PC-3 (cell line): Measurements from ENCODE around the gene RAX2. TPM values are rescaled to one million over a fixed set of nuclear protein-coding genes. Genes with fewer than 3 reads are reported as not detected.
A peak's percentile ranks its signal among the peaks of the same experiment; 100 is the strongest.

Experiments used
- ATAC-seq: fragments of 200-7000 bp; cut with Tn5 transposase; 2 replicates; pipeline ENCODE4 v1.9.1; 2020; ENCODE audit warnings: mild to moderate bottlenecking, moderate library complexity
- BruUV-seq: library from RNA; stranded (reverse); fragments of 400-500 nt; replicated peaks from 2 replicates; lab custom pipeline; 2021; lab: Mats Ljungman, UMichigan
- CTCF ChIA-PET: fragments of 300-600 bp; sonication (Branson Sonifier 250); formaldehyde crosslinking; loops from one replicate; lab custom pipeline; 2022; ENCODE audit warnings: antibody characterized with exemption; lab: Charles Lee
- POLR2A ChIA-PET: fragments of 300-600 bp; sonication (Branson Sonifier 250); formaldehyde crosslinking; loops from one replicate; lab custom pipeline; 2022; ENCODE audit warnings: antibody characterized with exemption; ENCODE audit not compliant: unreplicated experiment; lab: Charles Lee
- DNase-seq: peaks from one replicate; pipeline ENCODE4 v3.0.0-alpha.2; 2015
- H2AFZ ChIP-seq: fragments of 300-600 bp; sonication (generic); 2 replicates; pipeline ENCODE4 v1.6.0; 2016; ENCODE audit warnings: antibody characterized with exemption, low read length
- H3F3A ChIP-seq: fragments of 300-600 bp; sonication (generic); one replicate; pipeline ENCODE4 v1.6.0; 2017; ENCODE audit warnings: antibody characterized with exemption, low read length, control low read depth, mild to moderate bottlenecking; ENCODE audit not compliant: unreplicated experiment
- H3K27ac ChIP-seq: fragments of 300-600 bp; sonication (generic); 2 replicates; pipeline ENCODE4 v1.5.1; 2016; ENCODE audit warnings: mild to moderate bottlenecking, low read length
- H3K27me3 ChIP-seq: fragments of 300-600 bp; sonication (generic); 2 replicates; pipeline ENCODE4 v1.6.1; 2016; ENCODE audit warnings: low read length, mixed read lengths
- H3K36me3 ChIP-seq: fragments of 300-600 bp; sonication (generic); 2 replicates; pipeline ENCODE4 v1.6.1; 2016; ENCODE audit warnings: low read depth, mixed run types, low read length, mixed read lengths
- H3K4me1 ChIP-seq: fragments of 300-600 bp; sonication (generic); 2 replicates; pipeline ENCODE4 v1.5.1; 2016; ENCODE audit warnings: low read length; ENCODE audit not compliant: insufficient read depth
- H3K4me2 ChIP-seq: fragments of 300-600 bp; sonication (generic); 2 replicates; pipeline ENCODE4 v1.6.0; 2016; ENCODE audit warnings: low read length
- H3K4me3 ChIP-seq: fragments of 300-600 bp; sonication (generic); 2 replicates; pipeline ENCODE4 v1.5.1; 2016; ENCODE audit warnings: mild to moderate bottlenecking, low read length, mixed read lengths
- H3K79me2 ChIP-seq: fragments of 300-600 bp; sonication (generic); 2 replicates; pipeline ENCODE4 v1.6.1; 2017; ENCODE audit warnings: low read length, mixed read lengths
- H3K9ac ChIP-seq: fragments of 300-600 bp; sonication (generic); 2 replicates; pipeline ENCODE4 v1.6.0; 2016; ENCODE audit warnings: mild to moderate bottlenecking, low read length
- H3K9me2 ChIP-seq: fragments of 300-600 bp; sonication (generic); replicated peaks from 2 replicates; pipeline ENCODE4 v1.6.1; 2016; ENCODE audit warnings: mixed run types, low read length, mixed read lengths
- H3K9me3 ChIP-seq: fragments of 300-600 bp; sonication (generic); 2 replicates; pipeline ENCODE4 v1.6.1; 2016; ENCODE audit warnings: low read length, mixed read lengths
- H4K20me1 ChIP-seq: fragments of 300-600 bp; sonication (generic); 2 replicates; pipeline ENCODE4 v1.6.1; 2016; ENCODE audit warnings: low read length, mixed read lengths
- EZH2 ChIP-seq: fragments of 300-600 bp; sonication (generic); IDR thresholded peaks from one replicate; pipeline ENCODE4 v1.6.1; 2017; ENCODE audit warnings: antibody characterized with exemption, mild to moderate bottlenecking, low read length; ENCODE audit not compliant: unreplicated experiment
- EZH2phosphoT487 ChIP-seq: fragments of 300-600 bp; sonication (generic); IDR thresholded peaks from 2 replicates; pipeline ENCODE4 v1.6.1; 2018; ENCODE audit warnings: mild to moderate bottlenecking, antibody characterized with exemption, low read length, borderline replicate concordance
- intact Hi-C: fragments of 100-400 bp; cut with micrococcal nuclease; formaldehyde crosslinking; loops from 2 replicates; pipeline ENCODE4 v1.9.0; 2023
- total RNA-seq: library from RNA; depleted of rRNA; stranded (reverse); fragments of >200 nt; gene quantifications from 2 replicates; pipeline ENCODE4 v1.2.3, GENCODE V29; 2014
- TF ChIP-seq, protein P1 (sequence below): fragments of 300-600 bp; sonication (generic); conservative IDR thresholded peaks from 2 replicates; pipeline ENCODE4 v1.5.1; 2017; ENCODE audit warnings: antibody characterized with exemption, low read depth, mild to moderate bottlenecking, low read length

Gene RAX2
- total RNA-seq, 1 experiment from 2014 or later, result not detected

DNA sequence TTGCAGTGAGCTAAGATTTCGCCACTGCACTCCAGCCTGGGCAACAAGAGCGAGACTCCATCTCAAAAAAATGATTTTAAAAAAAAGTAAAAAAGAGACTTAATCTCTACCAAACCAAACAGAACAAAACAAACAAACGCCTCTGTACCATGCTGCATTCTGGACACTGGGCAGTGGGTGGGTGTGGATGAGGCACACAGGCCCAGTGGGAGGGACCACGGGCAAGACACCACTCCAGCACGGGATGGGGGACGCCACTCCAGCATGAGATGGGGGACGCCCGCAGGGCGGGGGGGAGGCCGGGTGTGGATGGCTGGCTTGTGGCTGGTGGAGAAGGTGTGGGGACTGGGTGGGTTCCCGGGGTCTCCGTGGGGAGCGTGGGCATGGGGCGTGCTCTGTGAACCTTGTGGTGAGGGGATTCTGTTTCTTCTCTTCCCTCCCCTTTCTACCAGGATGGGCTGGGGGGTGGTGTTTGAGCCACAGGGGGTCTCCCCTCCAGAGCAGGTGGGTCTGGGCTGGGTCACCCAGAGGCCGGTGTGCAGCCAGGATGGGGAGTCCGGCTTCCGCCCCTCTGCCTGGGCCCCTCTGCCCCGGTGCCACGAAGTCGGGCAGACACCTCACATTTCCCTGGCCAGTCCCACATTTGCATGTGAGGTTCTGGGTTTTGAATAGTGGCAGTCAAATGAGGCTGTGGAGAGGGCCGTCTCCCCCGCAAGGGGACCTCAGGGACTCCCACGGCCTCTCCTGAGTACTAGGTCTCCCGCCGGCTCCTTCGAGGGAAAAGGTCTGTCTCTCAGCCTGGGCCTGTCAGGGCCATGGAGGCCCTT is 38.1 kb upstream of the RAX2 start:
- no peak overlapping the region for H3K4me2 ChIP-seq
- intact Hi-C loops, result no loop called here
- H3K9ac ChIP-seq, result no peak overlapping the region
- H4K20me1 ChIP-seq, result no peaks in the 10 kb centered on the region
- TF ChIP-seq EZH2phosphoT487, result no peak
- TF ChIP-seq, protein P1, sequence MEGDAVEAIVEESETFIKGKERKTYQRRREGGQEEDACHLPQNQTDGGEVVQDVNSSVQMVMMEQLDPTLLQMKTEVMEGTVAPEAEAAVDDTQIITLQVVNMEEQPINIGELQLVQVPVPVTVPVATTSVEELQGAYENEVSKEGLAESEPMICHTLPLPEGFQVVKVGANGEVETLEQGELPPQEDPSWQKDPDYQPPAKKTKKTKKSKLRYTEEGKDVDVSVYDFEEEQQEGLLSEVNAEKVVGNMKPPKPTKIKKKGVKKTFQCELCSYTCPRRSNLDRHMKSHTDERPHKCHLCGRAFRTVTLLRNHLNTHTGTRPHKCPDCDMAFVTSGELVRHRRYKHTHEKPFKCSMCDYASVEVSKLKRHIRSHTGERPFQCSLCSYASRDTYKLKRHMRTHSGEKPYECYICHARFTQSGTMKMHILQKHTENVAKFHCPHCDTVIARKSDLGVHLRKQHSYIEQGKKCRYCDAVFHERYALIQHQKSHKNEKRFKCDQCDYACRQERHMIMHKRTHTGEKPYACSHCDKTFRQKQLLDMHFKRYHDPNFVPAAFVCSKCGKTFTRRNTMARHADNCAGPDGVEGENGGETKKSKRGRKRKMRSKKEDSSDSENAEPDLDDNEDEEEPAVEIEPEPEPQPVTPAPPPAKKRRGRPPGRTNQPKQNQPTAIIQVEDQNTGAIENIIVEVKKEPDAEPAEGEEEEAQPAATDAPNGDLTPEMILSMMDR, result no peak
- TF ChIP-seq EZH2, result no peak
- no peak overlapping the region for H3K4me3 ChIP-seq
- no peaks in the 10 kb centered on the region for H3K9me2 ChIP-seq
- CTCF ChIA-PET, result no interaction called here
- no peaks in the 10 kb centered on the region for H3K27me3 ChIP-seq
- no TSS peak for BruUV-seq
- ATAC-seq (no peak), DNase-seq (no peak)
- no peaks in the 10 kb centered on the region for H3K9me3 ChIP-seq
- no peaks in the 10 kb centered on the region for H3F3A ChIP-seq
- H3K27ac ChIP-seq, result no peak overlapping the region
- no peaks in the 10 kb centered on the region for H3K4me1 ChIP-seq
- no peaks in the 10 kb centered on the region for H3K79me2 ChIP-seq
- POLR2A ChIA-PET, result no interaction called here
- no peaks in the 10 kb centered on the region for H3K36me3 ChIP-seq
- no peak overlapping the region for H2AFZ ChIP-seq

DNA sequence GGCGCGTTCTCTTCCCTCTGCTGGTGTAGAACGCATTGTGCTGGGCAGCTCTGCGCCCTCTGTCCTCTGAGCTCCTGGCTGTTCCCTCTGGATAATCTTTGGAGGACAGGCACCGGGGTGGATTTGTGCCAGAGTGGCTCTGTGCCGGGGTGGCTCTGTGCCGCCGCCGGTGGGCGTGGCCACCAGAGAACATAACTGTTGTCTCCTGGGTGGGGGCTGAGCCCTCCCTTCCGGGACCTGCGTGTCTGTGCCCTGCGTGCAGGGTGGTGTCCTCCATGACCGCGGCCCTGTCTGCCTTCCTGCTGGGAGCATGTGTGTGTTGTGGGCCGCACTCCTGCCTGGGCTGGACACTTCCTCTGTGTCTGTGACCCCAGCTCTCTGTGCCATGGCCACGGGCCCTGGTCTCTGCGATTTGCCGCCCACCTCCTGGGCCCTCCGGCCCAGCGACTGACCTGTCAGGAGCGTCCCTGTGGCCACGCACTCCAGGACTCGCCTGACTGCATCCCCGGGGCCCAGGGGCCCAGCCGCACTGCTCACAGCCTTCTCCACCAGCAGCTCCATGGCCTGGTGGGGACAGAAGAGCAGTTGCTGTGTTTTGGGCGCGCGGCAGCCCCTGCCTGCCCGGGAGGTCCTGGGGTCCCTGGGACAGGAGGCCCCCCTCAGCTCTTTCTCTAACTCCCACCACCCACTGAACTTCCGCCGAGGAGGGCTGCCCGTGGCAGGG is 36.6 kb upstream of the RAX2 start:
- BruUV-seq, result no TSS peak
- no peaks in the 10 kb centered on the region for H4K20me1 ChIP-seq
- H3K27ac ChIP-seq, result no peak overlapping the region
- POLR2A ChIA-PET, result no interaction called here
- no peak overlapping the region for H3K9ac ChIP-seq
- no peak overlapping the region for H2AFZ ChIP-seq
- intact Hi-C loops, result no loop called here
- ATAC-seq, result no peak
- no peaks in the 10 kb centered on the region for H3K4me1 ChIP-seq
- H3K79me2 ChIP-seq, result no peaks in the 10 kb centered on the region
- no peaks in the 10 kb centered on the region for H3K27me3 ChIP-seq
- H3K9me2 ChIP-seq, result no peaks in the 10 kb centered on the region
- peak overlapping the region; percentile 57 for H3K4me2 ChIP-seq
- no peak overlapping the region for H3K4me3 ChIP-seq
- no peaks in the 10 kb centered on the region for H3K36me3 ChIP-seq
- no peak for DNase-seq
- no peak for TF ChIP-seq EZH2
- TF ChIP-seq, protein P1, result no peak
- no peak for TF ChIP-seq EZH2phosphoT487
- H3K9me3 ChIP-seq, result no peaks in the 10 kb centered on the region
- H3F3A ChIP-seq, result no peaks in the 10 kb centered on the region
- CTCF ChIA-PET, result no interaction called here
